ENCODE data around the gene FAM78B.

FAM78B gene

GRCh38 chr1:166120281-166120680 is 46.5 kb downstream of the FAM78B start:
- no peak for DNase-seq (ENCODE audit: low read depth)

GRCh38 chr1:166119471-166119965 is 47.3 kb downstream of the FAM78B start:
- no peak for DNase-seq (ENCODE audit: low read depth)

GRCh38 chr1:166117776-166118175 is 49.0 kb downstream of the FAM78B start:
- DNase-seq (ENCODE audit: low read depth) = no peak

GRCh38 chr1:166116026-166116425 is 50.8 kb downstream of the FAM78B start:
- no peak for DNase-seq (ENCODE audit: low read depth)

GRCh38 chr1:166114419-166114818 is 52.4 kb downstream of the FAM78B start:
- DNase-seq (ENCODE audit: low read depth) = no peak

GRCh38 chr1:166113630-166114029 is 53.2 kb downstream of the FAM78B start:
- DNase-seq (ENCODE audit: low read depth) = no peak

GRCh38 chr1:166113031-166113430 is 53.8 kb downstream of the FAM78B start:
- no peak for DNase-seq (ENCODE audit: low read depth)

GRCh38 chr1:166112425-166112824 is 54.4 kb downstream of the FAM78B start:
- DNase-seq (ENCODE audit: low read depth) = no peak

- DNase-seq (ENCODE audit: low read depth) = no peak
Measured at GRCh38 chr1:166111430-166111829, 55.4 kb downstream of the FAM78B start.

- no peak for DNase-seq (ENCODE audit: low read depth)
Measured at GRCh38 chr1:166090244-166090643, 76.6 kb downstream of the FAM78B start.

- no peak for DNase-seq (ENCODE audit: low read depth)
Measured at GRCh38 chr1:166089804-166090203, 77.0 kb downstream of the FAM78B start.

- no peak for DNase-seq (ENCODE audit: low read depth)
Measured at GRCh38 chr1:166088572-166088955, 78.2 kb downstream of the FAM78B start.

- DNase-seq (ENCODE audit: low read depth) = no peak
Measured at GRCh38 chr1:166087734-166088571, 78.8 kb downstream of the FAM78B start.

- no peak for DNase-seq (ENCODE audit: low read depth)
Measured at GRCh38 chr1:166086113-166086883, 80.5 kb downstream of the FAM78B start.

- DNase-seq (ENCODE audit: low read depth) = no peak
Measured at GRCh38 chr1:166084613-166085012, 82.2 kb downstream of the FAM78B start.

- no peak for DNase-seq (ENCODE audit: low read depth)
Measured at GRCh38 chr1:166083887-166084286, 82.9 kb downstream of the FAM78B start.

GRCh38 chr1:166082601-166083000 is 84.2 kb downstream of the FAM78B start:
- DNase-seq (ENCODE audit: low read depth) = no peak

- no peak for DNase-seq (ENCODE audit: low read depth)
Measured at GRCh38 chr1:166080967-166081870, 85.6 kb downstream of the FAM78B start.

GRCh38 chr1:166080277-166080966 is 86.4 kb downstream of the FAM78B start:
- no peak for DNase-seq (ENCODE audit: low read depth)

- DNase-seq (ENCODE audit: low read depth) = no peak
Measured at GRCh38 chr1:166079276-166079675, 87.5 kb downstream of the FAM78B start.

- DNase-seq (ENCODE audit: low read depth) = no peak
Measured at GRCh38 chr1:166073489-166073888, 93.3 kb downstream of the FAM78B start.
